HG03139 (cell line): ENCODE data around the gene ADAMTS9.

ENCODE experiments used
- ATAC-seq: cut with Tn5 transposase; IDR thresholded peaks from one replicate; pipeline ENCODE4 v1.9.1; 2021; ENCODE audit not compliant: unreplicated experiment

The ADAMTS9 gene

DNA sequence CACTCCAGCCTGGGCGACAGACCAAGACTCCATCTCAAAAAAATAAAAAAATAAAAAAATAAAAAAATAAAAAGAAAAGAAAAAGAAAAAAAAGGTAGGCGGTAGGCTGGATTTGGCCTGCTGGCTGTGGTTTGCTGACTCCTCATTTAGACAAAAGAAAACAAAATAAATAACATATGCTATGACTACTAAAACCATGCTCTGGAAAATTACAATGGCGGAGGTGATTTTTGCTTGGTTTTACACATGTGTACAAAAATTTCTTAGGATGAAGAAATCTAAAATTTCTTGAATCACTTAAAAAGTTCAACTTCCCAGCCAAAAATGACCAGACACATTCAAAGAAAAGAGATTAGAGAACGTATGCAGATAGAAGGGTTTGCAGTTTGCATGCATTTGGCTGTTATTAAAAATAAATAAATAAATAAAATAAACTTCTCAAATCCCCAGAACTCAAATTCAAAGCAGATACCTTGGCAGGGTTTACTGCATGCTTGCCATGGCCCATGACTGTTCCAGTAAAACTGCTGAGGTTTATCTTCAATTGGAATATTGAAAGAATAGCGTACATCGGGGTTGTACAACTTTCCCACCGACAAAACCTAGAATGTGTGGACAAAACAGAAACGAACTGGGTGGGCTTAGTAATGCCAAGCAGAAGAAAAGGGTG, 65.9 kb downstream of the ADAMTS9 start:
- ATAC-seq = no peak

DNA sequence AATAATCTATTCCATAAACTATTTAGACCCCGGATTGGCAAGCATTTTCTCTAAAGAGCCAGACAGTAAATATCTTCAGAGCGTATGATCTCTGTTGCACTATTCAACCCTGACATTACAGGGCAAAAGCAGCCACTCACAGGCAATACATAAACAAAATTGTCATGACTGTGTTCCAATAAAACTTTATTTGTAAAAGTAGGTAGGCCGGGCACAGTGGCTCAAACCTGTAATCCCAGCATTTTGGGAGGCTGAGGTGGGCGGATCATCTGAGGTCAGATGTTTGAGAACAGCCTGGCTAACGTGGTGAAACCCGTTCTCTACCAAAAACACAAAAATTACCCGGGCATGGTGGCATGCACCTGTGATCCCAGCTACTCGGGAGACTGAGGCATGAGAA, 66.5 kb downstream of the ADAMTS9 start:
- ATAC-seq = no peak

- no peak for ATAC-seq
Measured at GRCh38 chr3:64620020-64620419, 67.8 kb downstream of the ADAMTS9 start.

- ATAC-seq = no peak
Measured at GRCh38 chr3:64619216-64619615, 68.6 kb downstream of the ADAMTS9 start.

- no peak for ATAC-seq
Measured at GRCh38 chr3:64617610-64618009, 70.2 kb downstream of the ADAMTS9 start.

DNA sequence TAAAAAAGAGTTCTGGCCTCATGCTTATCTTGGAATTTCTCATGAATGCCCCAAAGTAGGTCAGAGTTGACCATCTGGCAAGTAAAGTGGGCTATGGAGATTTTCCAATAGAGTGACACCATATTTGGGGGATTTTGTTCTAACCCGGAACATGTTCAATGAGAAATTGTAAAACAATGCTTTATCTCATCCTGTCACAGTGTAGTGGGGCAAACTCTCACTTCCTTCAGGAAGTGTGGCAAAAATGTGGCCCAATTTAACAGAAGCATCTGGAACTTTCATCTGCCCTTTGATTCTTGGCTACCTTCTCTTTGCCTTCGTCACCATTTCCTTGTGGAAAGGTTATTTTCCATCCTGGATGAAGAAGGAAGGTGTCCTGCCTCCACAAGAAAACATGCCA, 70.8 kb downstream of the ADAMTS9 start:
- no peak for ATAC-seq

DNA sequence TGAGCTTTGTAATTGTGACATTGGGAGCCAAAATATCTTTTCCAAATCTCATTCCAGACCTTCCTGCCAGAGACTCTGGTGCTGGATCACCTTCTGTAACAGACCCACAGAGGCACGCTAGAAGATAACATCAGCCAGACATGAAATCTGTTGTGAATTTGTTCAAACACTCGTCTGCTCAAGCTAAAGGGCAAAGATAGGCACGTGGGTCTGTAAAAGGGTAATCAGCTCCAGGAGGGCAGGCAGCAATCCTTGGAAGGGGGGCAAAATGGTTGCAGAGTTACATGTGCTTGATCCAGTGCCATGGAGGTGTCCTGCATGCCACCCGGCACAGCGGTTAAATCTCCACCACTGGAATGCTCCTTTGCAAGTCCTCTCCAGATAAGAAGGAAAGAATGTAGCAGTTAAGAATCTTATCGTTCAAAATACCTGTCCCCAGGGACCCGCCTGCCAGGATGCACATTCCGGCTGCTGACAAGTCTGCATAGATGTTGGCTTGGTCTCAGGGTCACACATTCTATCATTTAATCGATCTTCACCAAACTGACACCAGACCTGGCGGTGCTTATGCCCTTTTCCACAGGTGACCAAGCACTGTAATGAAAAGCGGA, 74.8 kb downstream of the ADAMTS9 start:
- no peak for ATAC-seq

DNA sequence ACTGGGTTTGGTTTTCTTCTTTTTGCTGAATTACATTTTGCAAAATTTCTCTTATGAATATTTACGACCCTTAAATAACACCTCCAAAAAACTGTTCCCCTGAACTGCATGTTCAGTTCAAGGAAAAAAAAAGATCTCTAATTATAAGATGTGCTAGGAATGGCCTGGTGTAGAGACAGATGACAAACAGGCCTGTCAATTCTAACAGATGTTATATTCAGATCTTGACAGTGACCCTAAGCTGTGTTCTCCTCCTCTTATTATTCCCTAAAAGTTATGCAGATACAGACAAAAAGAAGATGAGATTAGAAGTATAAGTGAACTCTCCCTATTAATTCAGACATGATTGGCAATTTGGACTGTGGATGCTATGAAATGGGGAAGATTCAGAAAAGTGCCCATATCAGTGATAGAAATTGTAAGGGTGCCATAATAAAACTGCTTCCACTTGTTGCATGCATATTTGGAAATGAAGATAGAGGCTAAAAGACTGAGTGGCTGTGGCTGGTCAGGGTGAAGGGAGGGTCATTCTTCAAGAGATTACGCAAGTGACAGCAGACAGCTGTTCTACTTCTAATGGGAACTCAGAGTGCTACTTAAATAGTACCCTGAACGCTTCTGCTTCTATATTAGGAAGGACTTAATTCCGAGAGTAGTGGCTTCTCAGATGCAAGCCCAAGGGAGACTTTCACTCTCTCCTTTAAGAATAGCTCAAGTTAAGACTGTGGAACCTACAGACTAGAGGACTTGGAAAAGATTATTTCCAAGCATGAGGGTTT, 75.5 kb downstream of the ADAMTS9 start:
- ATAC-seq = no peak

DNA sequence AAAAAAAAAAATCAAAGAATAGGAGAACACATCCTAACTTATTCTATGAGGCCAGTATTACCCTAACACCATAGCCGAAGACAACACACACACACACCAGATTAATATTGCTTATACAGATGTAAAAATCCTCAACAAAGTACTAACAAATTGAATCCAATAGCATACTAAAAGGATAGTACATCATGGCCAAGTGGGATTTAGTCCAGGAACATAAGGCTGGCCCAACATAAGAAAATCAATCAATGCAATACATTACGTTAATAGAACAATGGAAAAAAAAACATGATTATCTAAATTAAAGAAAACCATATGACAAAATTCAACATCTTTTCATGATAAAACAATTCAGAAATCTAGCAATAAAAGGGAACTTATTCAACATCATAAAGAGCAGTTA, 79.1 kb downstream of the ADAMTS9 start:
- ATAC-seq = no peak

GRCh38 chr3:64607032-64607551, 80.7 kb downstream of the ADAMTS9 start:
- no peak for ATAC-seq

DNA sequence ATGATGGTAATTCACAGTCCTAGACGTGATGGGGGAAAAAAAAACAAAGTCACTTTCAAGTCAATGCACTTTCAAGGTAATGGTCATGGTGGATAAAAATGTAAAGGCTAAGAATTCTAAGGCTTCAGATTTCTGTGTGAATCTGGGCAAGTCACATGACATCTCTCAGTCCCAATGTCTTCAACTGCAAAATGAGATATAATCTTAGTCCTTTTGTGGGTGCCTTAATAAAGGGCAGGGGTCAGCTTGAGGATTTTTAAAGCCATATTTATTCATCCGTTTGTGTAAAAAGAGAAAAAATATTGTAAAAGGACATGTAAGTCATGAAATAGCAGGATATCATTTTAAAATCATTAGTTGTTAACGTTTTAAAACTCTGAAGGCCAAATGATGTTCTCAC, 83.5 kb downstream of the ADAMTS9 start:
- no peak for ATAC-seq

- ATAC-seq = no peak
Measured at GRCh38 chr3:64601824-64602223, 86.0 kb downstream of the ADAMTS9 start.

DNA sequence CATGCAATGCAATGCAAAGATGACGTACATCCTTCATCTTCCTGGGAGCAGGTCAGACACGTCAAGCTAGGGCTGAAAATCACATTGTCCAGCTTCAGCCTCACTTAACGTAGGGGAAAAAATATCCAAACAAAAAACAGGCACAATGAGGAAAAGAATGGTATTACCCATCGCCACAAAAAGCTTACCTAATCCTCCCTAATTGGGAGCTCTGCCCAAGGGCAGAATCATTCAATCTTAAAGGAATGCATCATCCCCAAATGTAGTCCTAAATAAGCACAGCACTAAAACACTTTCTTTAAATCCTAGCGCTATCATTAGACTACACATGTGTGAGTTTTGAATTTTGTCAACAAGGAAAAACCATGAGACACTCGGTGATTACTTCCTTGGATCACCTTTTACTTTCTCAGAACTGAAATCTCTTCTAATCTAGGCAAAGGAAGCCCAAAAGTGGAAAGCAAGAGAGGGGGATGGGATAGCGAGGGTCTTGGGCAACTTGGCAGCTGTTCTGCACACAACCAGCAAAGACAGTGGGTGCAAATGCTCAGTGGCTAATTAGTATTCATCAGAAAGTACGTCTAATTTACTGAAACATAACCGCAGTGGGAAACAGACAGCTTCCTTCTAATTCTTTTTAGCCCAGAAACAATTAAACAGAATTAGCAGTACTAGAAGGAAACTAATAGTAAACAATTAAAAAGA, 87.4 kb downstream of the ADAMTS9 start:
- no peak for ATAC-seq

- ATAC-seq = no peak
Measured at GRCh38 chr3:64599651-64600050, 88.1 kb downstream of the ADAMTS9 start.

GRCh38 chr3:64595253-64595694, 92.5 kb downstream of the ADAMTS9 start:
- no peak for ATAC-seq

- ATAC-seq = no peak
Measured at GRCh38 chr3:64594134-64594533, 93.7 kb downstream of the ADAMTS9 start.

GRCh38 chr3:64593350-64593749, 94.5 kb downstream of the ADAMTS9 start:
- ATAC-seq = no peak

GRCh38 chr3:64591615-64592014, 96.2 kb downstream of the ADAMTS9 start:
- no peak for ATAC-seq

DNA sequence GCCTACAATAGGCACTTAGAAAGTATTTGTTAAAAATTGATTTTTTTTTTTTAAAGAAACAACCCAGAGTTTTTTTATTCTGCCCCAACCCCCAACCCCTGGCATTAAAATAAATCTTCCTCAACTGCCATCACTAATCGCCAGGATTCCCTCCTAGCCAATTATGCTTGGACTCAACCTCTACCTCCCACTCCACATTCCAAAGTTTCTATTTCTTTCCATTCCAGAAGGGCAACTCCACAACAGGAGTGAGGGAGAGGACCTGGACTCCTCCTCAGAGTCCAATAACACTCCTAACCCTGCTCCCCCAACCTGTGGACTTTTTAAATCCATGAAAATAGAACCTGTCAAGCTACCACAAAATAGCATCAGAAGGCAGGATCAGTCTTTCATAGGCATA, 99.4 kb downstream of the ADAMTS9 start:
- no peak for ATAC-seq

DNA sequence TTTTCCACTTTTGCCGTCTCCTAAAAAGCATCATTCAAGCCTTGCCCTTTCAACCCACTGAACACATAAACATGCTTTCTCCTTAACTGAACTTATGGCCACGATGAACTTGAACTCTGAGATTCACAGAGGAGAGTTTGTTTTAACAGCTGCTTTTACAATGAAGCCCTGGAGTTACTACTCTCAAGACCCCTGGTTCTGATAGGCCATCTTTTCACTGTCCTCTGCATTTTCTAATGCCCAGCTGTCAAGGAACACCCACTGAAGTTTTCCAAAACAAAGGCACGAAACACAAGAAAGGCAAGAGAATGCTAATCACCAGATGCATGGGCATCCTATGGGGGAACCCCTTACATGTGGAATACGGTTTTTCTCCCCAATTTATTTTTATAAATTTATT, 100.8 kb downstream of the ADAMTS9 start:
- no peak for ATAC-seq

- ATAC-seq = no peak
Measured at GRCh38 chr3:64584179-64584578, 103.6 kb downstream of the ADAMTS9 start.
